C4-2B (cell line): ENCODE measurements around the gene DDX39A.
"Not testable (repeated sequence)": the region's sequence is repeated elsewhere in the genome, so short reads cannot be mapped to it uniquely, and the experiment has no call there.

Experiments
- H3K27ac ChIP-seq: fragments of 450-650 bp; 2 replicates; pipeline ENCODE4 v1.5.1; 2017
- CTCF ChIP-seq: fragments of 450-650 bp; conservative IDR thresholded peaks from 2 replicates; pipeline ENCODE4 v1.5.1; 2017; ENCODE audit warnings: mild to moderate bottlenecking
- ZFX ChIP-seq: fragments of 450-650 bp; IDR thresholded peaks from 2 replicates; pipeline ENCODE4 v1.6.1; 2017

Gene DDX39A

GRCh38 chr19:14406645-14407401, 12.3 kb downstream of the DDX39A start:
- TF ChIP-seq CTCF (no peak), ZFX (no peak)
- 0 out of 2 replicates have a peak overlapping the region, but pooled peaks have one; percentile 1 for H3K27ac ChIP-seq

GRCh38 chr19:14405758-14406644, 13.1 kb downstream of the DDX39A start:
- H3K27ac ChIP-seq, result 0 out of 2 replicates have a peak overlapping the region, but pooled peaks have one; percentile 1
- TF ChIP-seq CTCF, result peak; percentile 96
- TF ChIP-seq ZFX, result no peak

GRCh38 chr19:14405380-14405757, 13.8 kb downstream of the DDX39A start:
- H3K27ac ChIP-seq, result no peak overlapping the region
- TF ChIP-seq CTCF, result no peak
- TF ChIP-seq ZFX, result no peak

GRCh38 chr19:14404312-14404711, 14.8 kb downstream of the DDX39A start:
- no peak overlapping the region for H3K27ac ChIP-seq
- no peak for TF ChIP-seq ZFX
- TF ChIP-seq CTCF, result no peak

- H3K27ac ChIP-seq, result not testable (repeated sequence)
Observed at GRCh38 chr19:14403145-14403930, 15.8 kb downstream of the DDX39A start.

- TF ChIP-seq CTCF (no peak), ZFX (no peak)
- H3K27ac ChIP-seq, result no peak overlapping the region
Observed at GRCh38 chr19:14402332-14403144, 16.6 kb downstream of the DDX39A start.
